Stimulated activated naive CD8-positive, alpha-beta T cell treated with anti-CD3 and anti-CD28 coated beads, Interleukin-15, amount 100 ng/mL, for 72 hours (primary cell): ENCODE measurements around the gene CCDC200.
A peak's percentile ranks its signal among the peaks of the same experiment; 100 is the strongest.
"Not testable (repeated sequence)": the region's sequence is repeated elsewhere in the genome, so short reads cannot be mapped to it uniquely, and the experiment has no call there.

Source experiments
- ATAC-seq: fragments of 150-1000 bp; cut with Tn5 transposase; 2 replicates; pipeline ENCODE4 v1.10.0; 2021; ENCODE audit warnings: mild to moderate bottlenecking, moderate library complexity
- DNase-seq, 2 donors: peaks; one replicate each; pipeline ENCODE4 v3.0.0; 2021 to 2022
- H3K27ac Mint-ChIP-seq, 2 donors: one replicate each; pipeline ENCODE4 v1.8.0; 2022; ENCODE audit warnings: mild to moderate bottlenecking in 2 of 2, mixed read lengths in 2 of 2, moderate library complexity in 2 of 2
- H3K27me3 Mint-ChIP-seq: one replicate; pipeline ENCODE4 v1.8.0; 2022; ENCODE audit warnings: mixed read lengths
- H3K4me1 Mint-ChIP-seq: one replicate; pipeline ENCODE4 v1.8.0; 2022; ENCODE audit warnings: mild to moderate bottlenecking, mixed read lengths
- H3K4me3 Mint-ChIP-seq, 2 donors: one replicate each; pipeline ENCODE4 v1.8.0; 2022; ENCODE audit warnings: mild to moderate bottlenecking in 2 of 2, mixed read lengths in 2 of 2, moderate library complexity in 1 of 2
- H3K9me3 Mint-ChIP-seq, 2 donors: one replicate each; pipeline ENCODE4 v1.8.0; 2022; ENCODE audit warnings: mixed read lengths in 2 of 2

The CCDC200 gene

GRCh38 chr17:43219746-43220380 lies 8.6 kb downstream of the CCDC200 start:
- Mint-ChIP-seq H3K4me3 (no peak overlapping the region), H3K27me3 (no peaks in the 10 kb centered on the region), H3K27ac (peak overlapping the region in 1 of 2 donors; percentile 44), H3K9me3 (no peaks in the 10 kb centered on the region), H3K4me1 (peaks cover 48% of the 10 kb centered on the region)
- ATAC-seq = no peak
- DNase-seq = no peak

GRCh38 chr17:43219001-43219400 lies 9.4 kb downstream of the CCDC200 start:
- no peak for DNase-seq
- H3K9me3 Mint-ChIP-seq = no peaks in the 10 kb centered on the region
- H3K4me3 Mint-ChIP-seq = no peak overlapping the region
- peaks cover 50% of the 10 kb centered on the region for H3K4me1 Mint-ChIP-seq
- ATAC-seq = no peak
- H3K27ac Mint-ChIP-seq = peak overlapping the region; percentile 9 to 91
- H3K27me3 Mint-ChIP-seq = no peaks in the 10 kb centered on the region

GRCh38 chr17:43217614-43218087 lies 10.8 kb downstream of the CCDC200 start:
- DNase-seq = peak; percentile 17 to 32
- Mint-ChIP-seq H3K4me3 (peak overlapping the region; percentile 51 to 74), H3K9me3 (no peaks in the 10 kb centered on the region), H3K27me3 (no peaks in the 10 kb centered on the region), H3K4me1 (peaks cover 63% of the 10 kb centered on the region), H3K27ac (peak overlapping the region; percentile 91 to 96)
- peak; percentile 89 for ATAC-seq

GRCh38 chr17:43216762-43217613 lies 11.4 kb downstream of the CCDC200 start:
- ATAC-seq = no peak
- H3K4me3 Mint-ChIP-seq = peak overlapping the region in 1 of 2 donors; percentile 74
- no peak for DNase-seq
- H3K27ac Mint-ChIP-seq = peak overlapping the region; percentile 91 to 96
- H3K27me3 Mint-ChIP-seq = no peaks in the 10 kb centered on the region
- no peaks in the 10 kb centered on the region for H3K9me3 Mint-ChIP-seq
- peaks cover 70% of the 10 kb centered on the region for H3K4me1 Mint-ChIP-seq

- DNase-seq = no peak
- peak overlapping the region in 1 of 2 donors; percentile 47 for H3K4me3 Mint-ChIP-seq
- ATAC-seq = no peak
- H3K27me3 Mint-ChIP-seq = no peaks in the 10 kb centered on the region
- peaks cover 68% of the 10 kb centered on the region for H3K4me1 Mint-ChIP-seq
- no peak overlapping the region for H3K27ac Mint-ChIP-seq
- H3K9me3 Mint-ChIP-seq = no peaks in the 10 kb centered on the region
Measured at GRCh38 chr17:43216369-43216761, 12.1 kb downstream of the CCDC200 start.

- Mint-ChIP-seq H3K9me3 (no peaks in the 10 kb centered on the region), H3K4me3 (no peak overlapping the region), H3K27ac (no peak overlapping the region)
Measured at GRCh38 chr17:43215341-43215740, 13.1 kb downstream of the CCDC200 start.

GRCh38 chr17:43213545-43213944 lies 14.9 kb downstream of the CCDC200 start:
- DNase-seq (no peak), ATAC-seq (no peak)
- Mint-ChIP-seq H3K4me3 (peak overlapping the region; percentile 95 to 99), H3K4me1 (peaks cover 62% of the 10 kb centered on the region), H3K27me3 (no peaks in the 10 kb centered on the region), H3K9me3 (no peaks in the 10 kb centered on the region), H3K27ac (no peak overlapping the region)

More at GRCh38 chr17:43215341-43215740, 13.1 kb downstream of the CCDC200 start:
- DNase-seq (no peak), ATAC-seq (no peak)
- no peaks in the 10 kb centered on the region for H3K27me3 Mint-ChIP-seq
- H3K4me1 Mint-ChIP-seq = peaks cover 70% of the 10 kb centered on the region

GRCh38 chr17:43212641-43213490 lies 15.6 kb downstream of the CCDC200 start:
- peaks cover 55% of the 10 kb centered on the region for H3K4me1 Mint-ChIP-seq
- peak overlapping the region; percentile 89 to 95 for H3K27ac Mint-ChIP-seq
- no peaks in the 10 kb centered on the region for H3K27me3 Mint-ChIP-seq
- no peaks in the 10 kb centered on the region for H3K9me3 Mint-ChIP-seq
- ATAC-seq = no peak
- H3K4me3 Mint-ChIP-seq = peak overlapping the region; percentile 95 to 99
- no peak for DNase-seq

GRCh38 chr17:43211480-43212402 lies 16.7 kb downstream of the CCDC200 start, which contains the start of gene TMEM106A:
TSS of gene TMEM106A (plus strand) at chr17:43211875. CDS start at chr17:43213042, 1,167 bp downstream.
- peak; percentile 68 to 76 for DNase-seq
- ATAC-seq = peak; percentile 94
- H3K27me3 Mint-ChIP-seq = no peaks in the 10 kb centered on the region
- peak within 1 kb of the TSS; percentile 95 to 99 for H3K4me3 Mint-ChIP-seq
- H3K9me3 Mint-ChIP-seq = no peaks in the 10 kb centered on the region
- H3K4me1 Mint-ChIP-seq = peaks cover 44% of the 10 kb centered on the region
- peak within 1 kb of the TSS; percentile 89 to 95 for H3K27ac Mint-ChIP-seq

GRCh38 chr17:43211123-43211479 lies 17.3 kb downstream of the CCDC200 start:
- H3K9me3 Mint-ChIP-seq = no peaks in the 10 kb centered on the region
- H3K4me1 Mint-ChIP-seq = peaks cover 37% of the 10 kb centered on the region
- no peak for DNase-seq
- H3K27ac Mint-ChIP-seq = peak overlapping the region; percentile 48 to 95
- ATAC-seq = no peak
- H3K4me3 Mint-ChIP-seq = peak overlapping the region; percentile 95 to 99
- H3K27me3 Mint-ChIP-seq = no peaks in the 10 kb centered on the region

- DNase-seq = no peak
- ATAC-seq = no peak
- H3K4me1 Mint-ChIP-seq = peaks cover 32% of the 10 kb centered on the region
- H3K27me3 Mint-ChIP-seq = no peaks in the 10 kb centered on the region
- H3K27ac Mint-ChIP-seq = peak overlapping the region; percentile 48 to 95
- peak overlapping the region; percentile 95 to 99 for H3K4me3 Mint-ChIP-seq
- H3K9me3 Mint-ChIP-seq = no peaks in the 10 kb centered on the region
Measured at GRCh38 chr17:43210576-43210975, 17.8 kb downstream of the CCDC200 start.

GRCh38 chr17:43203013-43203412 lies 25.4 kb downstream of the CCDC200 start:
- H3K4me1 Mint-ChIP-seq = peaks cover 11% of the 10 kb centered on the region
- H3K27ac Mint-ChIP-seq, H3K27me3 Mint-ChIP-seq, H3K4me3 Mint-ChIP-seq, DNase-seq, H3K9me3 Mint-ChIP-seq, ATAC-seq: not testable (repeated sequence)

- Mint-ChIP-seq H3K4me3 (no peak overlapping the region), H3K4me1 (peaks cover 11% of the 10 kb centered on the region), H3K9me3 (no peaks in the 10 kb centered on the region), H3K27ac (peak overlapping the region; percentile 72 to 78), H3K27me3 (no peaks in the 10 kb centered on the region)
- peak; percentile 60 for ATAC-seq
- DNase-seq = no peak
Measured at GRCh38 chr17:43200127-43200526, 28.3 kb downstream of the CCDC200 start.

GRCh38 chr17:43199633-43200032 lies 28.8 kb downstream of the CCDC200 start:
- H3K27ac Mint-ChIP-seq = peak overlapping the region; percentile 72 to 78
- H3K27me3 Mint-ChIP-seq = no peaks in the 10 kb centered on the region
- no peaks in the 10 kb centered on the region for H3K9me3 Mint-ChIP-seq
- peak overlapping the region; percentile 13 to 37 for H3K4me3 Mint-ChIP-seq
- DNase-seq = no peak
- ATAC-seq = no peak
- H3K4me1 Mint-ChIP-seq = peaks cover 11% of the 10 kb centered on the region
